ENCODE results near the gene SEC14L2.
A peak's percentile ranks its signal among the peaks of the same experiment; 100 is the strongest.
"Not testable (repeated sequence)": the region's sequence is repeated elsewhere in the genome, so short reads cannot be mapped to it uniquely, and the experiment has no call there.

Gene SEC14L2

GRCh38 chr22:30430933-30431332 is 34.1 kb downstream of the SEC14L2 start:
- no peak for DNase-seq

DNA sequence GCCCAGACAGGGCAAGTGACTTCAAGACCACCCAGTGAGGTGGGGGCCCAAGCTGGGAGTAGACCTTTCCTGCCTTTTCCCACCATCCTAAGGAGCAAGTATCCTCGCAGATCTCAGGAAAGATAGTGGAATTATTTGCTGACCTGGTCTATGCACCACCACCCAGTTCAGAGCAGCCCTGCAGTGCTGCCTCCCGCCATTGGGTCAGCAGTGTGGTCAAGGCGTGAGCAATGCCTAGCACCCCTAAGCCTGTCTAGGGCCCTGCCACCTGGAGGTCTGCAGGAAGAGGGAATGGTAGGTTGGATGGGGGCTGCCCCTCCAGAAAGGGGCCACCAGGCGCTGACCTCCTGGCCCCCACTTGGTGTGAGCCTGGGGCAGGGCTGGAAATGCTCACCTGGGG is 35.3 kb downstream of the SEC14L2 start:
- no peak for DNase-seq

- DNase-seq = no peak
These were observed 35.7 kb downstream of the SEC14L2 start for GRCh38 chr22:30432520-30432919.

- DNase-seq = no peak
These were observed 36.4 kb downstream of the SEC14L2 start for GRCh38 chr22:30433227-30433626.

- DNase-seq = no peak
These were observed 37.0 kb downstream of the SEC14L2 start for GRCh38 chr22:30433773-30434172.

GRCh38 chr22:30434843-30435242 is 38.0 kb downstream of the SEC14L2 start:
- no peak for DNase-seq

- DNase-seq = no peak
These were observed 38.9 kb downstream of the SEC14L2 start for GRCh38 chr22:30435674-30436126.

- DNase-seq = no peak
These were observed 39.4 kb downstream of the SEC14L2 start for GRCh38 chr22:30436196-30436595.

- DNase-seq = no peak
These were observed 41.7 kb downstream of the SEC14L2 start for GRCh38 chr22:30438559-30438958.

DNA sequence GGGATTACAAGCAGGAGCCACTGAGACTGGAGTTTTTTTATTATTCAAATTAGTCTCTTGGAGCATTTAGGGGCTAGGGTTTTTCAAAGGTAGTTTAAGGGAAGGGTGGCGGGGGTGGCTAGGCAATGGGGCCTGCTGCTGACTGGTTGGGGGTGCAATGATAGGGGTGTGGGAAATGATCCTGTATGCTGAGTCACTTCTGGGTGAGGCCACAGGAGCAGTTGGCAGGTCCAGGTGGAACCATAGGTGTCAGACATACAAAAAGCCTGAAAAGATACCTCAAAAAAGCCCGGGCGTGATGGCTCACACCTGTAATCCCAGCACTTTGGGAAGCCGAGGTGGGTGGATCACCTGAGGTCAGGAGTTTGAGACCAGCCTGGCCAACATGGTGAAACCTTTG is 42.4 kb downstream of the SEC14L2 start:
- DNase-seq = no peak

- no peak for DNase-seq
These were observed 43.0 kb downstream of the SEC14L2 start for GRCh38 chr22:30439836-30440235.

- no peak for DNase-seq
These were observed 44.3 kb downstream of the SEC14L2 start for GRCh38 chr22:30441088-30441487.

GRCh38 chr22:30444632-30445437 is 48.0 kb downstream of the SEC14L2 start:
- peak; percentile 90 for DNase-seq

DNA sequence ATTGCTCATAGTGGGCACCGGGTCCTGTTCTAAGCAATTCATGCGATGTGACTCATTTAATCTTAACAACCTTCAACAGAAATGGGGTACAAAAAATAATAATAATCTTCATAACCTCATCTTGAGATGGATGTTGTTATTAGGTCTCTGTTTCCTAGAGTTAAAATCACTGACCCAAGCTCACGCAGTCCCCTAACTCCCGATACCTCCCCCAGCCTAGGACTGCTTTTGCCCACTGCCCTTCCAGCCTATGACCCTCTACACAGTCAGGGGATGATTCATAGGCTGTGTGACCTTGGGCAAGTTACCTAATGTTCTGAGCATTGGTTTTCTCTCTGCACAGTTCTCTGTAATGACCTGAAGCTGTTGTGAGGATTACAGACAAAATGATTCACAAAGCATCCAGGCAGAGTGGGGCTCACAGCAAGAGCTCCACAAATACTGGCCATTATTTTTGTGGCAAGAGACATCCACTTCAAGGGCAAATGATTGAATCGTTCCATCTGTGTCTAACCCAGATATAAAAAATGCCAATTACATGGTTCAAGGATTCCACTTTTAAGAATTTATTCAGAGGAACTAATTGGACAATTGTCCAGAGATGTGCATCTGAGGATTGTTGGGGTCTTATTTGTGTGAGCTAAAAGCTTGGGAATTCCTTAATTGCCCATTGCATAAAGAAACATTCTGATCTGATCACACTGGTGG is 48.8 kb downstream of the SEC14L2 start:
- peak; percentile 44 for DNase-seq

GRCh38 chr22:30447656-30448055 is 50.8 kb downstream of the SEC14L2 start:
- no peak for DNase-seq

- DNase-seq = not testable (repeated sequence)
These were observed 54.7 kb downstream of the SEC14L2 start for GRCh38 chr22:30451488-30451887.

DNA sequence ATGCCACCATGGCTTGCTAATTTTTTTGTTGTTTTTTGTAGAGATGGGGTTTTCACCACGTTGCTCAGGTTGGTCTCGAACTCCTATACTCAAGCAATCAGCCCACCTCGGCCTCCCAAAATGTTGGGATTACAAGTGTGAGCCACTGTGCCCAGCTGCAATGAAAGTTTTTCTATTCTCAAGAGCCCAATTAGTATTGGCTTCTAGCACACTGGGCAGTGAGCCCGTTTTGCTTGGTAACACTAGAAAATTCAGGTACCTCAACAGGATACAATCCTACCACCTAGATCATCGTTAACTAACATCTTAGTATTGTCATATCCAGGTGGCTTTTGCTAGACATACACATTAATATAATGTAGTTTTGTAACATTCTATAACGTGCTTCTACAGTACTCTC is 56.0 kb downstream of the SEC14L2 start:
- DNase-seq = no peak

DNA sequence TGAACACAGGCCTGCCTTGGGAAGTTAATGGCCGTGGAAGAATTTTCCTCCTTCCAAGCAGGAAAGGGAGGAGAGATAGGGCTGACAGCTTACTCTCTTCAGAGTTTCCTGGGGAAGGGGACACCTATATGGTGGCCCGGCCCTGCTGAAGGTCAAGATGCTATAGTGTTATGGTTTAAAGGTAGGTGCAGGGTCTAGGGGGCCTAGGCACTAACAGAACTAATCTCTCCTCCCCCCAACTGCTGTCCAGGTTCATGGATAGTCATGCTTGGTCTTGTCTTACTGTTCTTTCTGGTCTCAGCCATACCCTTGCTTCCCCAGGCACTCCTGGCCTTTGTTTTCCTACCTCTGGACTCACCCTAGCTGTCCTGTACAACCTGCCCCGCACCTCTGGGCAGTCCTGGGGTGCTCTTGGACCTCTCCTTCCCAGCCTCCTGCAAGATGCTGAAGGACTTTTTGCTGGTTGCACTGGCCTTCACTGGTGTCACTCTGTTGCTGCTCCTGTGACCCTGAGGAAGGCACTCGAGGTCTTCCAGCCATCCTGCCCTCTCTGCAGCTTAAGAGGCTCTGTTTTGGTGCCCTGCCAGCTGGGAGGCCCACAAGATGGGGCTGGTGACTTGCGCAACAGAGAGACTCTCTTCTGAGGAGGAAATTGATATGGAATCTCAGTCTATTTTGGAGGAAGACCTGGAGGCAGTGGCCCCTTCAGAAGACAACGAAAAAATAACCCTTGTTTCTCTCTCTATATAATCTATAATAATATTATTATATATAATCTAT is 57.1 kb downstream of the SEC14L2 start:
- DNase-seq = no peak

DNA sequence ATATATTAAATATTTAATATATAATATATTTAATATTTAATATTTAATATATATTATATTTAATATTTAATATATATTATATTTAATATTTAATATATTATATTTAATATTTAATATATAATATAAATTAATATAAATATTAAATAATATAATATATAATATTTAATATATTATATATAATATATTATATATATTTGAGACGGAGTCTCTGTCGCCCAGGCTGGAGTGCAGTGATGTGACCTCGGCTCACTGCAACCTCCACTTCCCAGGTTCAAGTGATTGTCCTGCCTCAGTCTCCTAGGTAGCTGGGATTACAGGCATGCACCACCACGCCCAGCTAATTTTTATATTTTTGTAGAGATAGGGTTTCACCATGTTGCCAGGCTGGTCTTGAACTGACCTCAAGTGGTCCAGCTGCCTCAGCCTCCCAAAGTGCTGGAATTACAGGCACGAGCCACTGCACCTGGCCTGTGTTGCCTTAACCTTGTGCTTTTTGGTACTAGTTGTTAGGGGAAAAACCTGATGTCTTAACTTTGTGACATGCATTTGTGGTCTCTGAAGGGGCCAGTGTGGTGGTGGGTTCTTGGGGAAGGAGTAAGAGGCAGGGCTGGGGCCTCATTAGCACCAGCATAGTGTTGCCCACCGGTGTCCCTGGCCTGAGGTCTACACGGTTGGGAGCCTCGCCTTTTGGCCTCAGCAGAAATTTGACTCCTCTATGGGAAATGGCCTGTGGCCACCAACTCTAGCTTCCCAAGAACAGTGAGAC is 58.4 kb downstream of the SEC14L2 start:
- DNase-seq = no peak

- DNase-seq = no peak
These were observed 61.2 kb downstream of the SEC14L2 start for GRCh38 chr22:30457981-30458380.

DNA sequence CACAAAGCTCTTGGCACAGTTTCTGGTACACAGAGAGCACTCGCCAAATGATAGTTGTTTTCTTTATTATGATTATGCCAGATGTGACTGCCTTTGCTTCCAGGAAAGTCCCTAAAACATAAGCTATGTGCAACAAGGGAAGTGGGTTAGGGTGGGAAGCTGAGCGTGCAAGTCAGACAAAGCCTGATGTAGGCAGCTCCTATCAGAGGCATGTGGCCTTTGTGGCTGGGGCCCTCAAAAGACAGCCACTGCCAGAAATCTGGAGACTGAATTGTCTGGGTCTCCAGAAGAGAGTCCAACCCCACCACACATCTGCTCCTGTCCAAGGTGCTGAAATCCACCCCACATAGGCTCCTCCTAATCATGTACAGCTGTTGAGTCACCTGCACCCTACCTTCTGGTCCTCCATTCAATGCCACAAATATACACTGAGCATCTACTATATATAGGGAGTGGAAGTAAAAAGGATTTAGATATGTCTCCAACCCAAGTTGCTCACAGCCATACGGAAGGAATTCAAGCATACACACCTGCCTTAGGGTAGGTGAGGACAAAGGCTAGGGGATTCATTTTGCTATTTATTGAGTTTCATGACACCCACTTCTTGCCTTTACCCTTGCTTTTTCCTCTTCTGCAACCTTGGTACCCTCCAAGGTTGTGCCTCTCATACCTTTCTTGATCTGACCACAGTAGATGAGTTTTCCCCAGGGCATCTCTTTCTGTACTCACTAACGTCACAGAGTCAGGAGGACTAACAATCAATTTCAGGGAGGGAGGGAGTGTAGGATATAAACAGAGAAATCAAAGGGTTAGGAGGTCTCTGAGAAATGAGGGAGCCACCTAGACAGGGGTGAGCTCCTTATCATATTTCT is 62.6 kb downstream of the SEC14L2 start:
- no peak for DNase-seq

DNA sequence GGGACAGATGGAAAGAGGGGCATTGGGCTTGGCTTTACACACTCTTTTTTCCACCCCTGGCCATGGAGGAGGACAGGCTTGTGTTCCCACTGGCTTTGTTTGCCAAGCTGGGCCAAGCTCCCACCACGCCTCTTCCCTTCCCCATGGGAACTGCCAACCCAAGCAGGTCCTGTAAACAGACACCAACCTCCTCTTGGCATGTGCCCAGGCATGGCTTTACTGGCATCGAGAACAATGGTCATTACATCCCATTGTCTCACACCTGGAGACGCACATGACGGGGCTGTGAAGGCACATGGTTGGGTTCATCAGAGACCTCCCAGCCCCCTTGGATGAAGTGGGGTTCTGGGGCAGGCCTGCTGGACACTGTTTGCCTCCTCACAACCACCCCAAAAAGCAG is 63.3 kb downstream of the SEC14L2 start:
- no peak for DNase-seq
